NCI-H1092 treated with DMSO at 0.1 percent for 48 hours (cell line): ENCODE results near the gene GPR78.

Source experiments
- DNase-seq: peaks from one replicate; lab custom pipeline; 2025; lab: John Stamatoyannopoulos, UW

Gene GPR78

DNA sequence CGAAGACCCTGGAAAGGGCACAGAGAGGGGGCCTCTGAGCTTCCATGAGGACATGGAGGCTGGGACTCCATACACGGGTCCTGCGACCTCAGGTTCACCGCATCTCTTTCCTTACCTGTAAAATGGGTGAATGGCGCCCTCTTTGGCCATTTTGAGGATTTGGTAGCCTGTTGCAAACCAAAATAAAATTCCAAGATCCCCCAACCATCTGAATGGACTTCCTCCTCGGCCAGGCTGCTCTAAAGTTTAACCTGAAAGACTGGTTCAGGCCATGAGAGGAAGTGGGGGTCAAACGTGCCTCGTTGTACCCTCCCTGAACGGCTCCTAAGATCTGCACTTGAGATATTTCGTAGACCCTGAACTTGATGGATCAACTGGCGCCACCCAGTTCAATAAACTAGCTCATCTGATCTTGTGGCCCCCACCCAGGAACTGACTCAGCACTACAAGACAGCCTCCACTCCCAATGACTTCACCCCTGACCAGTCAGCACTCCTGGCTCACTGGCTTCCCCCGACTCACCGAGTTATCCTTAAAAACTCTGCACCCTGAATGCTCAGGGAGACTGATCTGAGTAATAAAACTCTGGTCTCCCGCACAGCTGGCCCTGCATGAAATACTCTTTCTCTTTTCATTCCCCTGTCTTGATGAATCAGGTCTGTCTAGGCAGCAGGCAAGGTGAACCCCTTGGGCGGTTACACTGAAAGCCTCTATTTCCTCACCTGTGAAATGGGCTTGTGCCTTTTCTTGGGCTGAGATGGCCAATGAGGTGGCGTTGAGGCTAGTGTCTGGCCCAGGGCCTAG lies 32.9 kb upstream of the GPR78 start:
- no peak for DNase-seq

DNA sequence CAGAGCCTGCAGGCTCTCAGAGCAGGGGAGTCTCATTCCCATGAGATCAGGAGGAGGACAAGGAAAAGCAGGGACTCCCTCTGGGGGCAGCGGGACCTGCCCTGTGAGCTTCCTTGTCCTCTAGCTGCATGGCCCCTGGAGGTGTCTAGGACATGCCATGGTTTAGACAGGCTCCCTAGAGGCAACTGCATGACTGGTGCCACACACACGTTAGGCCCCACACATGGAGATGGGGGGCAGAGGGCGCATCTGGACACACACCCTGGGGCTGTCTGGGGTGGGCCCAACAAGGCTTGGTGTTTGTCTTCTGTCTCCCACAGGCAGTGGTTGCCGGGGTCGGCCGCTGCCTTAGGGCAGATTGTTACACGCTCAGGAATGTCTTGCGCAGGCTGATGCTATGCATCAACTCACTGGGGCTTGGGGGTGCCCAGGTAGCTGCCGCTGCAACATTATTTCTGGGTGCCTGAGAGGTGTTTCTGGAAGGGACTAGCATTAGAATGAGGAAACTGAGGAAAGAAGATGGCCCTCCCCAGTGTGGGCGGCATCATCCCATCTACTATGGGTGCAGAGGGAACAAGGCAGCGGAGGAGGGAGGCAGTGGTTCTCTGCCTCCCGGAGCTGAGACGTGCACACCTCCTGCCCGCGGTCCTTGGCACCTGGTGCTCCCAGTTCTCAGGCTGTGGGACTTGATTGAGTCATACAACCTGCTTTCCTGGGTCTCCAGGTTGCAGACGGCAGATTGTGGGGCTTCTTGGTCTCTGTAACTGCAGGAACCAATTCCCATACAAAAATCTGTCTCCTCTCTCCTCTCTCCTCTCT lies 32.1 kb upstream of the GPR78 start:
- no peak for DNase-seq

DNA sequence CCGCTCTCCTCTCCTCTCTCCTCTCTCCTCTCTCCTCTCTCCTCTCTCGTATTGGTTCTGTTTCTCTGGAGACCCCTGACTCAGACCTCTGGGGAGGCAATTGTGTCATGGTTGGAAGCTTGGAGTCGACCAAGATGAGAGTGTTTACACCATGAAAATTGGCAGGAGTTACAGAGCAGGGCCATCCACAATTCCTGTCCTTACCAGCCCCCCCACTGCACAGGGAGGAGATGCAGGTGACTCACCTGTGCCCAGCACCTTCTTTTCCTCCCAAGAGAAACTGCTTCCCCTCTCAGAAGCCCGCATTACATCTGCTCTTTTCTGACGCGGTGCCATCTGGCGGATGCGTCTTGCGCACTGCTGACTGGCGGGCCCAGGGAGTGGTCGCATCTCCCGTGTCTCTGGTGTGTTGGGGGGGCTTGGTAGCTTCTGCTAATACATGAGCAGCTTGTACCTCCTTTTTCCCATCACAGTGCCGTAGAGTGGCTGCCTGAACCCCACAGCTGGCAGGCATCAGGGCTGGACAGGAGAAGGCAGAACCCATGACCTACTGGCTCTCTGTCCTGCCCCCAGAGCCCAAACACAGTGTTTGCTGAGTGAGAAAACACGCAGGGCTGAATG lies 31.4 kb upstream of the GPR78 start:
- no peak for DNase-seq

DNA sequence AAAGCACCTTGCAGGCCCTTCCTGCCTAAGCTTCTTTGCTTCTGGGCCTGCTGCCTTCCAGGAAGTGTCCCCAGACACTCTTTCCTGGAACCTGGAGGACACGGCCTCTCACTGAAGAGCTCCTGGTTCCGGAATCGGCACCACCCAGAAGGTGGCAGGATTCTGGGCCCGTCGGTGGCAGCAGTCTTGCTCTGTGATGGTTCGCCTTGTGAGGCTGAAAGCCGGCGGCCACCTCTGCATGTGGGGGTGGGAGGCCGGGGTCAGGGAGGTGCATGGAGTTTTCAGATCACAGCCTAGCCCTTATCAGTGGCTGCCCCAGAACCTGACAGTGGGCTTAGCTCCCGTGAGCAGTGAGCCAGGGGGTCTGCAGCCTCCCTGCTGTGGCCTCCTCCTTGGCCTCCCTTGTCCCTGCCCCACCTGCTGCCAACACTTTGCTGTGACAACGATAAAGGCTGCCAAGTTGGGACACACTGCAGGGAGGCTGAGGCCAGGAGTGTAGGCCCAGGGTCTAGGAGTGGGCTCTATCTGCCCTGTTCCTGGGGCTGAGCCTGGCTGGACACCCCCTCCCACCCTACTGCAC lies 30.8 kb upstream of the GPR78 start:
- DNase-seq, result no peak

DNA sequence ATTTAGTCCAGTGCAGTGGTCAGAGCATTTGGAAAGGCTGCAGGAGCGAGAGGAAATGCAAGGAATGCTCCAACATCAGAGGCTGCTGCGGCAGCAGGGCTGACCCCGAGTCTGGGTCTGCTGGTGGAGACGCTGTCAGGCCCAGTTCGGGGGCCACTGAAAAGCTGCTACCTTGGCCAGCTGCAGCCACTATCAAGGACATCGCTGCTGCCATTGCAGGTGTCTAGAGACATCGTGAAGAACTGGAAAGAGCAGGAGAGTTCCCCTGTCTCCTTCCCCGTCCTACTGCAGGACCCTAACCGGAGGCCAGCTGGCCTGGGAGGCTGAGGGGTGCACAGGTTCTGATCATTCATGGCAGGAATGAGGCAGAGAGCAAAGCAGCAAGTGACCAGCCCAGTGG lies 29.5 kb upstream of the GPR78 start:
- DNase-seq, result no peak

DNA sequence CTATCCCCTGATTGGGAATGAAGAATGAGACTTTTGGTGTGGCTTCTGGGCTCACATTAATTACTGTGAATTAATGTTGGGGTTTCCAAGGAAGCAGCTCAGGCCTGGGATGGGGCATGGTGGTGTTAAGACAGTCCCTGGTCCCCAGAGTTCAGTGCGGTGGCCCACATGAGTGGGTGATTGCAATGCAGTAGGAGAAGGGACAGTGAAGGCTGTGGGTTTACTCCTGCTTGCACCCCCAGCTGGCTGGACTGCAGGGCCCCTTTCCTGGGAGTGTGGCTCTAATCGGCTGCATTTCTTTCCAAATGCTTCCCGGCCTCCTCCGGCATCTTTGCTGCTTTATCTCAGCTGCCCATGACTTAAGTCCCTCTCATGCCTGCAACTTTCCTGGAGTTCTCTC lies 28.2 kb upstream of the GPR78 start:
- no peak for DNase-seq

DNA sequence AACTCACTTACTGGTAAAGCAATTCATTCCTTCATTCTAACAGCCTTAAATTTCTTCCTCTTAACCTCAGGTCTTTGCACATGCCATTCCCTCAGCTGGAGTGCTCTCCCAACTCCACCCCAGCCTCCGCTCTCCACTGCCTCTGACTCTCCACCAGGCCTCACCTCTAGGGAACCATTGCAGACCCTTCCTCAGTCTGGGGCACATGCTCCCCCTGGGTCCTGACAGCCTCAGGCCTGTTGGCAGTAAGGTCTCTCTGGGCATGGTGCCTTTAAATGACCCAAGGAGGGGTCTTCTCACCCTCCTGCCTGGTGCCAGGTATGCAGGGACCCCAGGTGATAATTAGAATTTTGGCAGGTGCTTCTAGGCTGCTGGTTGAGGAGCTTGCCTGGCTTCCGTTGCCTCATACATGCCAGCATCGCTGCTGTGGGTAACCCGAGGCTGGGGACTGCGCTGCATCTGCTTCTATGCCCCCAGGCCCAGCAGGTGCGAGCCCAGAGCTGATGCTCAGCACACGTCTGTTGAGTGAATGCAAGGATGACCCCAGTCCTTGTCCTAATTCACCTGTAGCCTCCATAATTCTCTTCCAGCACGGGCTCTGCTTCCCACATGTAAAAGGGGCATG lies 27.5 kb upstream of the GPR78 start:
- DNase-seq, result no peak

DNA sequence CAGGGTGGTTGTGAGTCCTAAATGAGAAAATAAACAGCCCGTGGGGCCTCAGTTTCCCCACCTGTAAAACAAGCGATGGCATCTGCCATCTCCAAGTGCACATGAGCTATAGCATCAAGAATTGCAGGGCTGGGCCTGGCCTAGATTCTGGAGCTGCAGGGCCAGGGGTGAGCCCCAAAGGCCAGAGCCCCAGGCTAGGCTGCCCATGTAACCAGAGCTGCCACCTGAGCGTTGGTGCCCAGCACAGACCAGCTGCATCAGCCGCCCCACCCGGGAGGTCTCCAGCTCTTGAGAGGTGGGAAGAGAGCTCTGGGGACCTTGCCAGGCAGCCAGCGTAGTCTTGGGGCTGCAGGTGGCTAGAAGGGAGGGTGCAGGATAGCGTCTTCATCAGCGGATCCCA lies 27.0 kb upstream of the GPR78 start:
- no peak for DNase-seq

DNA sequence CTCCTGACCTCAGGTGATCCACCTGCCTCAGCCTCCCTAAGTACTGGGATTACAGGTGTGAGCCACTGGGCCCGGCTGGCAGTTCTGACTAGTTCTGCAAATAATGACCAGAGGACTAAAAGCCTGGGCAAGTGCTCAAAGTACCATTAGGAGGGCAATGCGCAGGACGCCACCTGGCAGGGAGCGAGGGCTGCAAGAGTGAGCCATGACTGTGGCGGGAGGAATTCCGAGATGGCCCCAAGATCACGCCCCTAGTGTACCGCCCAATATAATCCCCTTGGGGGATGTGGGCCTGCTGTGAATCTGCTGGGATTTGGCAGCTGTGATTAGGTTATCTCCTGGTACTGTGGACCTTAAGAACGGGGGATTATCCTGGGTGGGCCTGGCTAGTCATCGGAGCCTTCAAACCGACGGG lies 26.2 kb upstream of the GPR78 start:
- DNase-seq, result no peak

DNA sequence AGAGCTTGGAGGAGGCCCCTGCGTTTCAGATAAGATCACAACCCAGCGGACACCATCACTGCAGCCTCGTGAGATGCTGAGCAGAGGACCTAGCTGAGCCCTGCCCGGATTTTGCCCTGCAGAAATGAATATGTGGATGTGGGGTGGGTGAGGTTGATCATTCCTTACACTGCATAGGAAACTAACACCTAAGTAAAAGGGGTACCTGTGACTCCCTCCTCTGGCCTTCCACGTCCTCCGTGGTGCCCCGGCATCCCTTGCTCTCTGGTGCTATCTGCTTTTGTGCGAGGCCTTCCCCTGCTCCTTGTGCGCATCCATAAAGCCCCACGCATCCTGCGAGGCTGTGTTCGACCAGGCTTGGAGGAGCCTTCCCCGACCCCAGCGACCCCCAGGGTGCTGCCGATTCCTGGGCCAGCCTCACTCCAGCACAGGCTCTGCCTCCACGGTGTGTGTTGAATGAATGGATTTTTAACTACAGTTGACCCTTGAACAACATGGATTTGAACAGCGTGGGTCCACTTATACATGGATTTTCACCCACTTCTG lies 25.6 kb upstream of the GPR78 start:
- DNase-seq, result no peak

DNA sequence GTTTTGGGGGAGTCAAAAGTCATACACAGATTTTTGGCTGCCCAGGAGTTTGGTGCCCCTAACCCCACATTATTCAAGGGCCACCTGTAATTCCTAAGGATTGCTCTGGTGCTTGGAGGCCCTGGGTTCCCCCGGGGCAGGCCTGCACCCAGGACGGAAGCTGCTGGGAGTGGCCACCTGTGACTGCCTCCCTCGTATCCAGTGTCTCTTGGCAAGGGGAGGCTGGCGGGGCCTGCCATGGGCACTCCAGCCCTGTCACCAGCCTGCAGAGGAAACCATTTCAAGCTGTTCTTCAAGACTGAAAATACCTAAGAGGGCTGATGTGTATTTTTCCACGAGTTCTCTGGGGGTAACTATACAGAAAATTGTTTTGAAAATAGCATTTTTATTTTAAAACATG lies 24.5 kb upstream of the GPR78 start:
- DNase-seq, result no peak

DNA sequence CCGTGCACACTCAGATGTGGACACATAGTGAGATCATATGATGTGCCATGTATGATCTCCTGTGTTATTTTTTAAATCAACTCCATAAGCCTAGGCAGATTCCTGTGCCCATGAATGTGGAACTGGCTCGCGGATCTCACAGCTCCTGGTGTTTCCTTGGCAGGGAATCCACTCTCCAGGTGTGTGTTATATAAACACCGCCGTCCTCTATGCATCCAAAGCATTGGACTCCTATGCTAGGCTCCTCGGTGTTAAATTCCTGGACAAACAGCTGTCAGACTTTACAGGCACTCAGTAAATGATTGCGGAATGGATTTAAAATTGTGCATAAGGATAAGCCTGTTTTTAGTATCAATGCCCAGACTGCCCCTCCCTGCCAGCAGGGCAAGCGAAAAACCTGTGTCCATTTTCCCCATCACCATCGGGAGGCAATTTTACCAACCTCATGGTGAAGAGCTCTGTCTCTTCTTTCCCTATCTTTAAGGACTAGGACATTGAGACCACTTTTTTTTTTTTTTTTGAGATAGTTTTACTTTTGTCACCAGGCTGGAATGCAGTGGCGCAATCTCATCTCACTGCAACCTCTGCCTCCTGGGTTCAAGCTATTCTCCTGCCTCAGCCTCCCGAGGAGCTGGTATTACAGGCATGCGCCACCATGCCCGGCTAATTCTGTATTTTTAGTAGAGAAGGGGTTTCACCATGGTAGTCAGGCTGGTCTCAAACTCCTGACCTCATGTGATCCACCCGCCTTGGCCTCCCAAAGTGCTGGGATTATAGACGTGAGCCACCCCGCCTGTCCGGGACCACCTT lies 23.6 kb upstream of the GPR78 start:
- DNase-seq, result no peak

DNA sequence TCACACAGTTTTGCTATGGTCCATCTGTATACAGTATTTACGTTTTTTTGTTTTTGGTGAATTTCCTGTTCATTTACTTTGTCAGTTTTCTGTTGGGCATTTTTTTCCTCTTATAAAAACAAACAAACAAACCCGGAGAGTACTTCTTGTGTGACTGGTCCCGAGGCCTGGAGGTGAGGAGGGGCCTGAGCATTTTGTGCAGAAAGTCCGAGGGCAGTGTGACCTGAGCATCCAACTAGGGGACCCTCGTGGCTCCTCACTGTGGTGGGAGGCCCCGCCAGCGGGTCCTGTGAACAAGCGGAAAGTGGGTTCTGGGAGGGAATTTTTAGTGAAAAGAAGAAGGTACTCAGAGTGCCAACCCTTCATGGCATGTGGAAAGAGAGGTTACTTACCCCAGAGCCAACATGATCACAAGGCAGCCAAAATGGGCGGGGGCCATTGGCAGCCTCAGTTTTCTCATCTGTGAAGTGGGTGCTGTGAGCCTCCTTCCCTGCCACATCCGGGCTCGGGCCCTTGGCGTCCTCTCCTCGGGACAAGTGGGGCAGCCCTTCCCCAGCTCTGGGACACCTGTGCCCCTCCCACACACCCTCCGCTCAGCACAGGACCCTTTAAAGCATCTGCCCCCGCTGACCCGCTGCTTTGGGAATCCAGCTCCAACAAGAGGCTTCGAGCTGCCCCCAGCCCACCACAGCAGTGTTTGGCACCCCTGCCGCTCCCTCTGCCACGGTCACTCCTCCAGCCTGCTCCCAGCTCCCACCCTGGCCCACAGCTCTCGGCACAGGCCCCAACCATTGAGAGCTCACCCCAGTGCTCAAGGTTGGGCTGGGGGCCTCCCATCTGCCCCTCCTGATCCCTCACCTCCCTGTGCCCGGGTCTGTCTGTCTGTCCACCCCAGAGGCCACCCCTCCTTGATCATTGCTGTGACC lies 22.8 kb upstream of the GPR78 start:
- DNase-seq, result no peak

DNA sequence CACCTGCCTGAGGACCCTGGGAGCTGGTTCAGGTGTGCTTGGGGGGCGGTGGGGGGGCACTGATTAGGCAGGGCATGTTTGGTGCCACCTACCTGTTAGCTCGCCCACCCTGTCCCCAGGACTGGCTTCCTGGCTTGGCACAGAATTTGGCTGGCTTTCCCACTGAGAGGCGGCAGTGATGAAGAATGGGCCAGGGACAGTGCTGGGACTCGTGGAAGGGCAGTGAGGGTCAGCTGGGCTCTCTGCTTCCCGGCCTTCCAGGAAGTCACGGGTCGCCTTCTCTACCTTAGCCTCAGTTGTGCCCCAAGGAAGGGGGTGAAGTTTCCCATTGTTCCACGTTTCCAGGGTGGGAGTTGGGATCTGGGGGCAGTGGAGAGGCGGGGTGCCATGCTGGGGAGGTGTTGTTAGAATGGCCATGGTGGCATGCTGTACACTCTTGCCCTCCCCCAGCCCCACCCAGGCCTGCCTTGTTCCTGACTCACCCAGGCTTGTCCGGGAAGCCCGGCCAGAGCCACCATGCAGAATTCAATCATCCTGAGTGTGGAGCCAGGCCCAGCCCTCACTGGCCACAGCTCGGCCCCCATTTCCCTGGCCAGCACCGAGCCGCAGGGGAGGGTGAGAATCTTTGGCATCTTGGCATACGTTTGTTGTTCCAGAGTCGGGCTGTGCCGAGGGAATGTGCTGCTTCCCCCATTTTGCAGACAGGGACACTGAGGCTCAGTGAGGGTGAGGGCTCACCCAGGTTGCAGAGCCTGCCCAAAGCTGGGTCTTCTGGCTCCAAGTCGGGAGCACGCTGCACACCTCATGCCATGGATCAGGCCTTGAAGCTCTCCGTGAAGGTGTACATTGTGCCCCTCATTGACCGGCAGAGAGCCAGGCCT lies 21.9 kb upstream of the GPR78 start:
- DNase-seq, result no peak

DNA sequence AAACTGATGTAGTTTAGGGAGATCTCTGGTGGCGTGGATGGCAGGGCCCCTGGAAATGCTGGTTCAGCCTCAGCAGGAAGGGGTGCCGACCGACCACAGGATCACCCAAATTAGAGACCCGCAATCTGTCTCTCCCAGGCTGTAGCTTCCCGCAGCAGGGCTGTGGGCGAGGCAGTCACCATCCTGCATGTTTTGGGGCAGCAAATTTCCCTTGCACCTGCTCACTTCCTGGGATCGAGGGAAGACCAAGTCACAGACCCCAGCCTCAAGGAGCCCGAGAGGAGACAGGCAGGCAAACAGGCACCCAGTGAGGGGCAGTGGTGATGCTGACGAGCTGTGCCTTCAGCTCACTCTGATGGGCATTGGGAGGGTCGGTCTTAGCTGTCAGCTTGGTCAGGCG lies 21.2 kb upstream of the GPR78 start:
- no peak for DNase-seq

DNA sequence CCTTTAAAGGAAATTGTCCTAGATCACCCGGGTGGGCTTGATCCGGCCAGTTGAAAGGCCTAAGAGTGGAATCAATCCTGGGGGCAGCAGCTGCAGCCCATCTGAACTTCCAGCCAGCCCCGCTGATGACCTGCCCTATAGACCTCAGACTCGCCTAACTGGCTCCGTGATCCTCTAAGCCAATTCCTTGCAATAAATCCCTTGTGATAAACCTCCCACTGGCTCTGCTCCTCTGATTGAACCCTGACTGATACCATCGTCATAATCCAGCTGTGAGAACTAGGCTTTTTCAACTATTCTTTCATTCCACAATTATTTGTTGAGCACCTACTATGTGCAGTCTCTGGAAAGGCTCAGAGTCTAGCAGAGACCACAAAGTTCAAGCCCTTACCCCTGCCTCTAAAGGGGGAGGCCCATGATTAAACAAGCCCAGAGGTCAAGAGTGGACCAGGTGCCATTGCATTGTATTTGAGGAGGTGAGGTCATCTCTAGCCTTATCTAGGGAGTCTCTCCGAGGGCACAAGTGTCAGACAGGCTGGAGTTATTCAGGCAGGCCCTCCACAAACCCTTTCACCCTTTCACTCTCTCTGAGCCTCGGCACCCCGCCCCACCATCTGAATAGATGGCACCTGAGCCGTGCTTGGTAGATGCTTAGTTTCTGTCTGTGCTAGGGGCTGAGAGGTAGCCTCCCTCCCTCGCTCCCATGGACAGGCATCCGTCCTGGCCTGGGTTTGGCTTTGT lies 20.5 kb upstream of the GPR78 start:
- no peak for DNase-seq

DNA sequence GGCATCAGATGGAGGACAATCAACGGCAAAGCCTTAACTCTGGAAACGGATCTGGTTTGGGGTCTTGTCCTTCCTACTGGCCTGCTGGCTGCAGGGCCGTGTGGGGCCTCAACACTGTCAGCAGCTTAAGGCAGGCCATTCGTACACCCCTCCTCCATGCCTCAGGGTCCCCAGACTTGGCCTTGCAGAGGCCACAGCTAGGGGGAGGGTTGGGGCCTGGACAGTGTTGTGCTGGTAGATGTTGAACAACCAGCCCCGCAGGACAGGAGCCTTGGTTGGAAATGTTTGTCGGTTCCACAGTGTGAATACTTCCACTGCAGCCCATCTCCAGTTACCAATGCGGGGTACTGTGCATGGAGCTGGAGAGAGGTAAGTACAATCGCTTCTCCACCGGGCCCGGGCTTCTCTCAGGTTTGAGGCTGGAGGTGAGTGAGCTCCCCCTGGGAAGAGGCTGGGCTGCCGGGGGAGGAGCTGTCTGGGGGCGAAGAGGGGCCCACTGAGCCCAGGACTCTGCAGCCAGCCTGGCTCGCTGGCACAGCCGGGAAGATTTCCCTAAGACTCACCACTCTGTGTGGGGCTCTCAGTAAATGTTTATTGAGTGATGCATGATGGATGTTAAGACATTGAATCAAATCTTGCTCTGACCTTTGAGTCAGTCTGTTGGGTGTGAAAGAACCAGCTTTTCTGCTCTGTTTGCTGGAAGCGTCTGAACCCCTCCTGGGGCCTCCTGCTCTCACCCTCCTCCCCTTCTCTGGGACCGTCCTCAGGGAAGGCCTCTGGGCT lies 19.7 kb upstream of the GPR78 start:
- no peak for DNase-seq
